SK-N-SH treated with all-trans-retinoic acid at 6 μM for 48 hours (cell line): Measurements from ENCODE around the gene AUTS2.

Source experiments
- ATAC-seq: fragments of 200-7000 bp; cut with Tn5 transposase; 3 replicates; pipeline ENCODE4 v1.9.1; 2020; ENCODE audit warnings: mild to moderate bottlenecking, moderate library complexity
- ARNTL ChIP-seq: fragments of 450-650 bp; formaldehyde crosslinking; IDR thresholded peaks from 2 replicates; pipeline ENCODE4 v1.5.0; 2020; ENCODE audit warnings: low read depth, mild to moderate bottlenecking, moderate library complexity, borderline replicate concordance
- BACH2 ChIP-seq: fragments of 250-450 bp; sonication (Bioruptor Pico); IDR thresholded peaks from 2 replicates; pipeline ENCODE4 v1.9.0; 2021; ENCODE audit warnings: mild to moderate bottlenecking, borderline replicate concordance
- CREB5 ChIP-seq: fragments of 250-450 bp; sonication (Bioruptor Pico); IDR thresholded peaks from 2 replicates; pipeline ENCODE4 v1.5.1; 2020; ENCODE audit warnings: low read depth, mild to moderate bottlenecking, moderate library complexity
- CSDC2 ChIP-seq: fragments of 250-450 bp; sonication (Bioruptor Pico); IDR thresholded peaks from 2 replicates; pipeline ENCODE4 v1.5.0; 2020; ENCODE audit warnings: mild to moderate bottlenecking, moderate library complexity
- CSRNP3 ChIP-seq: fragments of 250-450 bp; sonication (Bioruptor Pico); IDR thresholded peaks from 2 replicates; pipeline ENCODE4 v1.5.1; 2021; ENCODE audit warnings: mild to moderate bottlenecking, moderate library complexity
- ESRRG ChIP-seq: fragments of 250-450 bp; sonication (Bioruptor Pico); IDR thresholded peaks from 2 replicates; pipeline ENCODE4 v1.6.1; 2021; ENCODE audit warnings: mild to moderate bottlenecking
- GLIS3 ChIP-seq: fragments of 250-450 bp; sonication (Bioruptor Pico); IDR thresholded peaks from 2 replicates; pipeline ENCODE4 v1.5.0; 2020; ENCODE audit warnings: mild to moderate bottlenecking, moderate library complexity
- ISL1 ChIP-seq: fragments of 250-450 bp; sonication (Bioruptor Pico); IDR thresholded peaks from 2 replicates; pipeline ENCODE4 v2.1.2; 2022; ENCODE audit warnings: mild to moderate bottlenecking, moderate library complexity
- OSR1 ChIP-seq: fragments of 250-450 bp; sonication (Bioruptor Pico); IDR thresholded peaks from 2 replicates; pipeline ENCODE4 v1.8.0; 2022; ENCODE audit warnings: moderate library complexity, mild to moderate bottlenecking, inconsistent platforms
- PATZ1 ChIP-seq: fragments of 250-450 bp; sonication (Bioruptor Pico); IDR thresholded peaks from 2 replicates; pipeline ENCODE4 v1.8.0; 2020; ENCODE audit warnings: mild to moderate bottlenecking, moderate library complexity, borderline replicate concordance
- POU6F1 ChIP-seq: fragments of 250-450 bp; sonication (Bioruptor Pico); IDR thresholded peaks from 2 replicates; pipeline ENCODE4 v1.8.0; 2021; ENCODE audit warnings: low read depth, mild to moderate bottlenecking, moderate library complexity, borderline replicate concordance
- RARB ChIP-seq: fragments of 250-450 bp; sonication (Bioruptor Pico); IDR thresholded peaks from 2 replicates; pipeline ENCODE4 v1.8.0; 2021; ENCODE audit warnings: mild to moderate bottlenecking, moderate library complexity
- SNAI2 ChIP-seq: fragments of 250-450 bp; sonication (Bioruptor Pico); IDR thresholded peaks from 2 replicates; pipeline ENCODE4 v1.5.0; 2020; ENCODE audit warnings: mild to moderate bottlenecking, moderate library complexity
- TCF4 ChIP-seq: fragments of 250-450 bp; sonication (Bioruptor Pico); IDR thresholded peaks from 2 replicates; pipeline ENCODE4 v1.8.0; 2021; ENCODE audit warnings: mild to moderate bottlenecking, moderate library complexity, borderline replicate concordance
- ZC3H10 ChIP-seq: fragments of 250-450 bp; sonication (Bioruptor Pico); IDR thresholded peaks from 2 replicates; pipeline ENCODE4 v1.5.1; 2021; ENCODE audit warnings: mild to moderate bottlenecking, moderate library complexity
- ZFP3 ChIP-seq: fragments of 250-450 bp; sonication (Bioruptor Pico); IDR thresholded peaks from 2 replicates; pipeline ENCODE4 v1.5.0; 2020; ENCODE audit warnings: mild to moderate bottlenecking, moderate library complexity
- ZFP30 ChIP-seq: fragments of 450-650 bp; formaldehyde crosslinking; IDR thresholded peaks from 2 replicates; pipeline ENCODE4 v1.5.0; 2022; ENCODE audit warnings: mild to moderate bottlenecking, moderate library complexity
- ZNF565 ChIP-seq: fragments of 450-650 bp; formaldehyde crosslinking; conservative IDR thresholded peaks from 2 replicates; pipeline ENCODE4 v1.5.0; 2020; ENCODE audit warnings: low read depth, mild to moderate bottlenecking, moderate library complexity
- ZNF70 ChIP-seq: fragments of 450-650 bp; formaldehyde crosslinking; IDR thresholded peaks from 2 replicates; pipeline ENCODE4 v1.5.0; 2020; ENCODE audit warnings: mild to moderate bottlenecking, moderate library complexity
- ZNF8 ChIP-seq: fragments of 450-650 bp; formaldehyde crosslinking; IDR thresholded peaks from 2 replicates; pipeline ENCODE4 v1.5.0; 2020; ENCODE audit warnings: mild to moderate bottlenecking, moderate library complexity

Gene AUTS2

GRCh38 chr7:70044981-70045380 lies 446.7 kb downstream of the AUTS2 start (continued):
- TF ChIP-seq CREB5 (CRISPR knock-in tag) (no peak), TCF4 (no peak), BACH2 (CRISPR knock-in tag) (no peak), ARNTL (CRISPR knock-in tag) (no peak), ZFP30 (CRISPR knock-in tag) (no peak)
- TF ChIP-seq, all 23 proteins: peak for 0

- TF ChIP-seq ZNF8 (CRISPR knock-in tag), result no peak
- TF ChIP-seq POU6F1 (CRISPR knock-in tag), result no peak
- TF ChIP-seq GLIS3, result no peak
- no peak for TF ChIP-seq CSRNP3 (CRISPR knock-in tag)
- TF ChIP-seq ESRRG (CRISPR knock-in tag), result no peak
Observed at GRCh38 chr7:70047384-70047783, 449.1 kb downstream of the AUTS2 start.

GRCh38 chr7:70047891-70048448 lies 449.7 kb downstream of the AUTS2 start:
- no peak for TF ChIP-seq POU6F1 (CRISPR knock-in tag)
- TF ChIP-seq ZNF565 (CRISPR knock-in tag), result no peak
- TF ChIP-seq TCF4, result no peak
- TF ChIP-seq ZFP3 (CRISPR knock-in tag), result no peak
- TF ChIP-seq SNAI2 (CRISPR knock-in tag), result no peak
- no peak for TF ChIP-seq OSR1 (CRISPR knock-in tag)
- TF ChIP-seq BACH2 (CRISPR knock-in tag), result no peak
- TF ChIP-seq ZNF8 (CRISPR knock-in tag), result no peak
- no peak for ATAC-seq

More at GRCh38 chr7:70047384-70047783, 449.1 kb downstream of the AUTS2 start:
- ATAC-seq, result no peak

GRCh38 chr7:70051726-70052125 lies 453.5 kb downstream of the AUTS2 start:
- peak; percentile 13; the same call in 1 of the 3 replicates for ATAC-seq
- TF ChIP-seq OSR1 (CRISPR knock-in tag) (no peak), CSDC2 (CRISPR knock-in tag) (no peak), ZNF70 (CRISPR knock-in tag) (no peak), RARB (CRISPR knock-in tag) (no peak), POU6F1 (CRISPR knock-in tag) (no peak)

GRCh38 chr7:70052691-70053090 lies 454.4 kb downstream of the AUTS2 start:
- ATAC-seq, result peak; percentile 87
- no peak for TF ChIP-seq CSRNP3 (CRISPR knock-in tag)
- no peak; the same call in 1 of the 2 replicates for TF ChIP-seq PATZ1 (CRISPR knock-in tag)
- no peak for TF ChIP-seq ESRRG (CRISPR knock-in tag)
- 0 out of 2 replicates have a peak, but pooled peaks have one; percentile 22 for TF ChIP-seq CSDC2 (CRISPR knock-in tag)
- TF ChIP-seq ZFP3 (CRISPR knock-in tag), result peak; percentile 54
- peak; percentile 92 for TF ChIP-seq ISL1 (CRISPR knock-in tag)
- no peak for TF ChIP-seq TCF4
- TF ChIP-seq CREB5 (CRISPR knock-in tag), result peak; percentile 88
- no peak for TF ChIP-seq ZC3H10 (CRISPR knock-in tag)
